ENCODE data around the gene ERC2.

The ERC2 gene

DNA sequence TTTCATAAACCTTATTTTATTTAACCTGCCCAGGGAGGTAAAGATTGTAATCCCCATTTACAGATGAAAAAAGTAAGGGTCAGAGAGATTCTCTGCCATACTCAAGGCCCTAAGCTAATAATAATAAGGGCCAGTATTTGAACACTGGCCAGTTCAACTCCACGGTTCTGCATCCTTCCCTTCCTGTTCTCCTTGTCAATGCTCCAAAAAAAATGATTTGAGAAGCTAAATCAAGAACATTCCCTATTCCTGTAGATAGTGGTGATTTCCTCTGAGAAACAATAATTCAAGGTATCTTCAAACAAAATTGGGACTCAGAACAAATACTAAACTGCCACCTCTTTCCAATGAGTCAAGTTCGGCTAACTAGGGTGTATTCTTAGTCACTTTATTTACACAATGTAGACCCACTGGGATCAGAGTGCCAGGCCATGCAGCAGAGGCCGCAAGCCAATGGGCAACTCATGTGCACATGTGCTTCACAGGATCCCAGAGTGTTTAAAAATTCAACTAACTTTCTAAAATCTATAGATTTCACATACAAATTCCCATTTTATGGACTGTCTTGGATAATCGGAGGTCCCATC lies 521.6 kb downstream of the ERC2 start:
- no peak for DNase-seq (ENCODE audit: low read depth)
- no peak overlapping the region for H3K4me3 ChIP-seq (ENCODE audit: control insufficient read depth, low read depth, low read length)
- TF ChIP-seq, protein P1, sequence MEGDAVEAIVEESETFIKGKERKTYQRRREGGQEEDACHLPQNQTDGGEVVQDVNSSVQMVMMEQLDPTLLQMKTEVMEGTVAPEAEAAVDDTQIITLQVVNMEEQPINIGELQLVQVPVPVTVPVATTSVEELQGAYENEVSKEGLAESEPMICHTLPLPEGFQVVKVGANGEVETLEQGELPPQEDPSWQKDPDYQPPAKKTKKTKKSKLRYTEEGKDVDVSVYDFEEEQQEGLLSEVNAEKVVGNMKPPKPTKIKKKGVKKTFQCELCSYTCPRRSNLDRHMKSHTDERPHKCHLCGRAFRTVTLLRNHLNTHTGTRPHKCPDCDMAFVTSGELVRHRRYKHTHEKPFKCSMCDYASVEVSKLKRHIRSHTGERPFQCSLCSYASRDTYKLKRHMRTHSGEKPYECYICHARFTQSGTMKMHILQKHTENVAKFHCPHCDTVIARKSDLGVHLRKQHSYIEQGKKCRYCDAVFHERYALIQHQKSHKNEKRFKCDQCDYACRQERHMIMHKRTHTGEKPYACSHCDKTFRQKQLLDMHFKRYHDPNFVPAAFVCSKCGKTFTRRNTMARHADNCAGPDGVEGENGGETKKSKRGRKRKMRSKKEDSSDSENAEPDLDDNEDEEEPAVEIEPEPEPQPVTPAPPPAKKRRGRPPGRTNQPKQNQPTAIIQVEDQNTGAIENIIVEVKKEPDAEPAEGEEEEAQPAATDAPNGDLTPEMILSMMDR (IDR thresholded peaks at IDR 0.05; ENCODE audit: control insufficient read depth, insufficient read depth, low read depth, low read length, missing control alignments), result no peak

DNA sequence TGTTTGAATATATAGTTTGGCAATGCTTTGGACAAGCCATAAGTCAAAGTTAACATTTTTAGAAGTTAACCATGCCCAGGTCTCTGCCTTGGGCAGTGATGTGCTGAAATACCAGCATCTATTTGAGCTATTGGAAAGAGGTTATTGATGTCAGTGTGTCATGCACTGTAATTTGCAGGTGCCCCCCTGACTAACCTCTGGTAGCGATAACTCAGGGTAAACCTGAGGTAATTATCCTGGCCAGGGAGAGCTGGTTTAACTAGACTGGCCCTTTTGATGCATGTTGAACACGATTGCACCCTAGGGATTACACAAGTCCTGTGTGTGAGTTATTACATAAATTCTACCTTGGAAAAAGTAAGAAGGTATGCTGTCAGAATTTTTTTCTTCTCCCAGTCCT lies 525.4 kb downstream of the ERC2 start:
- no peak for DNase-seq (ENCODE audit: low read depth)
- H3K4me3 ChIP-seq (ENCODE audit: control insufficient read depth, low read depth, low read length), result no peak overlapping the region
- TF ChIP-seq, protein P1 (IDR thresholded peaks at IDR 0.05; ENCODE audit: control insufficient read depth, insufficient read depth, low read depth, low read length, missing control alignments), result no peak

DNA sequence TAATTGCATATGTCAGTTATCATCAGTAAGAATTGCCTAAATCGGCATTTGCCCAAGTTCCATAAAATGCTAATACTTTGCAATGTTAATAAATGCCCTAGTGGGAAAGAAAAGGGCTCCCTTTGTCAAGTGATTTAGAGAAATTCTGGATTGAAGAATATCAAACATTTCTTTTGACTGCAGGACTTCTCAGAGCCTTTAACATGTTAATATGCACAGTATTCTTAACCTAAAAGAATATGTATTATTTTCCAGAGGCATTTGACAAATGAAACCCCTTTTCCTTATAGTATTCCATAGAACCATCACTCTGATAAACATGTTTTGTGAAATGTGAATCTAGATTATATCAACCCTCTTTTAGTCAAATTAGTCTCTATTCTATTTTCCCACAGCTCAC lies 529.0 kb downstream of the ERC2 start:
- TF ChIP-seq, protein P1 (IDR thresholded peaks at IDR 0.05; ENCODE audit: control insufficient read depth, insufficient read depth, low read depth, low read length, missing control alignments), result no peak
- DNase-seq (ENCODE audit: low read depth), result no peak
- H3K4me3 ChIP-seq (ENCODE audit: control insufficient read depth, low read depth, low read length), result no peak overlapping the region

GRCh38 chr3:55937301-55937700 lies 531.0 kb downstream of the ERC2 start:
- DNase-seq (ENCODE audit: low read depth), result no peak
- H3K4me3 ChIP-seq (ENCODE audit: control insufficient read depth, low read depth, low read length), result no peak overlapping the region

GRCh38 chr3:55936549-55937052 lies 531.7 kb downstream of the ERC2 start:
- no peak for DNase-seq (ENCODE audit: low read depth)
- H3K4me3 ChIP-seq (ENCODE audit: control insufficient read depth, low read depth, low read length), result no peak overlapping the region
- TF ChIP-seq, protein P1 (IDR thresholded peaks at IDR 0.05; ENCODE audit: control insufficient read depth, insufficient read depth, low read depth, low read length, missing control alignments), result no peak

More at GRCh38 chr3:55937301-55937700, 531.0 kb downstream of the ERC2 start:
- TF ChIP-seq, protein P1 (IDR thresholded peaks at IDR 0.05; ENCODE audit: control insufficient read depth, insufficient read depth, low read depth, low read length, missing control alignments), result no peak

GRCh38 chr3:55935241-55935640 lies 533.0 kb downstream of the ERC2 start:
- TF ChIP-seq, protein P1 (IDR thresholded peaks at IDR 0.05; ENCODE audit: control insufficient read depth, insufficient read depth, low read depth, low read length, missing control alignments), result no peak
- DNase-seq (ENCODE audit: low read depth), result no peak

More at GRCh38 chr3:55935241-55935640, 533.0 kb downstream of the ERC2 start:
- no peak overlapping the region for H3K4me3 ChIP-seq (ENCODE audit: control insufficient read depth, low read depth, low read length)

Measured in AG09309 (cell line).